KMS-11 (cell line): ENCODE results near the gene DDX53.

Source experiments
- H2AFZ ChIP-seq: fragments of 200-600 bp; sonication (generic); 2 replicates; pipeline ENCODE4 v1.6.1; 2016; ENCODE audit warnings: antibody characterized with exemption, mixed run types, low read depth
- H3K27ac ChIP-seq: fragments of 200-600 bp; sonication (generic); 2 replicates; pipeline ENCODE4 v1.6.1; 2016; ENCODE audit warnings: mild to moderate bottlenecking, mixed run types
- H3K27me3 ChIP-seq: fragments of 200-600 bp; sonication (generic); 2 replicates; pipeline ENCODE4 v1.6.1; 2017; ENCODE audit warnings: mild to moderate bottlenecking, low read depth, mixed run types, moderate library complexity; ENCODE audit not compliant: insufficient read depth
- H3K36me3 ChIP-seq: fragments of 200-600 bp; sonication (generic); 2 replicates; pipeline ENCODE4 v1.6.1; 2017; ENCODE audit warnings: mild to moderate bottlenecking, mixed run types; ENCODE audit not compliant: insufficient read depth
- H3K4me1 ChIP-seq: fragments of 200-600 bp; sonication (generic); 2 replicates; pipeline ENCODE4 v1.6.1; 2016; ENCODE audit warnings: mild to moderate bottlenecking, low read depth, mixed run types; ENCODE audit not compliant: poor library complexity, severe bottlenecking
- H3K4me2 ChIP-seq: fragments of 200-600 bp; sonication (generic); 2 replicates; pipeline ENCODE4 v1.7.0; 2016; ENCODE audit warnings: mild to moderate bottlenecking, mixed run types
- H3K4me3 ChIP-seq: fragments of 200-600 bp; sonication (generic); IDR thresholded peaks from 2 replicates; pipeline ENCODE4 v1.6.1; 2017; ENCODE audit warnings: low read depth, low read length, mixed read lengths; ENCODE audit not compliant: insufficient read depth
- H3K79me2 ChIP-seq: fragments of 200-600 bp; sonication (generic); 2 replicates; pipeline ENCODE4 v1.6.1; 2016; ENCODE audit warnings: low read depth, mixed run types; ENCODE audit not compliant: insufficient read depth
- H3K9ac ChIP-seq: fragments of 200-600 bp; sonication (generic); 2 replicates; pipeline ENCODE4 v1.6.1; 2016; ENCODE audit warnings: mild to moderate bottlenecking, mixed run types
- H4K20me1 ChIP-seq: fragments of 200-600 bp; sonication (generic); 2 replicates; pipeline ENCODE4 v1.6.1; 2016; ENCODE audit warnings: mild to moderate bottlenecking, mixed run types; ENCODE audit not compliant: insufficient read depth
- CTCF ChIP-seq: fragments of 200-600 bp; sonication (generic); conservative IDR thresholded peaks from 2 replicates; pipeline ENCODE4 v1.6.1; 2017; ENCODE audit warnings: low read depth, mild to moderate bottlenecking, antibody characterized with exemption, low read length, moderate library complexity, mixed read lengths

Gene DDX53

GRCh38 chrX:22999696-23000223 is at the start of gene DDX53:
TSS of gene DDX53 (plus strand) at chrX:22999960. CDS start at chrX:23000058, 98 bp downstream.
- Histone ChIP-seq H3K79me2 (no peaks in the 10 kb centered on the region), H3K36me3 (no peaks in the 10 kb centered on the region), H3K4me1 (no peaks in the 10 kb centered on the region), H3K9ac (no peak within 1 kb of the TSS), H3K4me3 (no peak within 1 kb of the TSS), H3K27me3 (no peaks in the 10 kb centered on the region), H3K4me2 (no peak within 1 kb of the TSS), H3K27ac (no peak within 1 kb of the TSS), H4K20me1 (no peaks in the 10 kb centered on the region), H2AFZ (no peak within 1 kb of the TSS)
- no peak for TF ChIP-seq CTCF

- H3K4me3 ChIP-seq = no peak overlapping the region
- no peak overlapping the region for H3K27ac ChIP-seq
- H3K36me3 ChIP-seq = no peaks in the 10 kb centered on the region
- TF ChIP-seq CTCF = no peak
- no peaks in the 10 kb centered on the region for H3K79me2 ChIP-seq
- H3K4me2 ChIP-seq = no peak overlapping the region
- no peaks in the 10 kb centered on the region for H3K27me3 ChIP-seq
- H3K4me1 ChIP-seq = no peaks in the 10 kb centered on the region
- H4K20me1 ChIP-seq = no peaks in the 10 kb centered on the region
- no peak overlapping the region for H2AFZ ChIP-seq
- H3K9ac ChIP-seq = no peak overlapping the region
Measured at GRCh38 chrX:22950269-22951266, 49.2 kb upstream of the DDX53 start.

GRCh38 chrX:22952010-22952409 is 47.8 kb upstream of the DDX53 start:
- Histone ChIP-seq H3K27me3 (no peaks in the 10 kb centered on the region), H4K20me1 (no peaks in the 10 kb centered on the region), H3K9ac (no peak overlapping the region), H3K27ac (no peak overlapping the region), H2AFZ (no peak overlapping the region), H3K4me2 (no peak overlapping the region), H3K4me3 (no peak overlapping the region), H3K36me3 (no peaks in the 10 kb centered on the region), H3K79me2 (no peaks in the 10 kb centered on the region), H3K4me1 (no peaks in the 10 kb centered on the region)
- TF ChIP-seq CTCF = no peak

GRCh38 chrX:22958250-22958649 is 41.5 kb upstream of the DDX53 start:
- H3K9ac ChIP-seq = no peak overlapping the region
- H3K27ac ChIP-seq = no peak overlapping the region
- H4K20me1 ChIP-seq = no peaks in the 10 kb centered on the region
- H3K36me3 ChIP-seq = no peaks in the 10 kb centered on the region
- H3K4me2 ChIP-seq = no peak overlapping the region
- no peaks in the 10 kb centered on the region for H3K27me3 ChIP-seq
- H3K4me3 ChIP-seq = no peak overlapping the region
- H2AFZ ChIP-seq = no peak overlapping the region
- TF ChIP-seq CTCF = no peak
- H3K4me1 ChIP-seq = no peaks in the 10 kb centered on the region
- H3K79me2 ChIP-seq = no peaks in the 10 kb centered on the region
